H1 (cell line): ENCODE measurements around the gene SNRPB2. TPM values are rescaled to one million over a fixed set of nuclear protein-coding genes. Genes with fewer than 3 reads are reported as not detected.

Experiments used
- BCL11A ChIP-seq, 2 experiments: IDR thresholded peaks; one replicate each; pipeline ENCODE4 v1.6.1; 2011; ENCODE audit warnings: low read depth in 2 of 2, low read length in 2 of 2, mild to moderate bottlenecking in 2 of 2
- KDM5A ChIP-seq: fragments of 200-600 bp; IDR thresholded peaks from 2 replicates; pipeline ENCODE4 v1.7.1; 2012; ENCODE audit warnings: mild to moderate bottlenecking, low read length, inconsistent platforms, mixed read lengths
- SP2 ChIP-seq: IDR thresholded peaks from 2 replicates; pipeline ENCODE4 v1.6.1; 2012; ENCODE audit warnings: mild to moderate bottlenecking, low read length, inconsistent platforms
- ZNF274 ChIP-seq: IDR thresholded peaks from 2 replicates; pipeline ENCODE4 v1.7.0; 2012; ENCODE audit warnings: low read length, borderline replicate concordance; ENCODE audit errors: extremely low read depth
- polyA plus RNA-seq, 7 experiments: library from polyadenylated mRNA; depleted of rRNA in 3 of 7; stranded (reverse) in 5 of 7; unstranded in 2 of 7; fragments of >200 nt in 5 of 7; fragments of 200-250 nt in 2 of 7; gene quantifications; 1 replicate in 5 of 7; 2 replicates in 1 of 7; 4 replicates in 1 of 7; pipeline versions ENCODE4 v1.2.1 to v1.2.3, GENCODE V29; 2011 to 2013; ENCODE audit warnings: missing spikeins in 2 of 7, mixed read lengths in 2 of 7
- total RNA-seq: library from RNA; stranded (reverse); fragmentation: NEBNext Ultra II Directional; extraction: Animal tissue kit (Norgen Biotek cat#: 25700); gene quantifications from 2 replicates; pipeline ENCODE4 v1.2.1, GENCODE V29; 2021

Gene SNRPB2
- total and polyA plus RNA-seq, 2 of the 8 experiments (the other 6 are each of a cell fraction or from before 2014, with no cell fraction given), result 49.4 to 102 TPM

DNA sequence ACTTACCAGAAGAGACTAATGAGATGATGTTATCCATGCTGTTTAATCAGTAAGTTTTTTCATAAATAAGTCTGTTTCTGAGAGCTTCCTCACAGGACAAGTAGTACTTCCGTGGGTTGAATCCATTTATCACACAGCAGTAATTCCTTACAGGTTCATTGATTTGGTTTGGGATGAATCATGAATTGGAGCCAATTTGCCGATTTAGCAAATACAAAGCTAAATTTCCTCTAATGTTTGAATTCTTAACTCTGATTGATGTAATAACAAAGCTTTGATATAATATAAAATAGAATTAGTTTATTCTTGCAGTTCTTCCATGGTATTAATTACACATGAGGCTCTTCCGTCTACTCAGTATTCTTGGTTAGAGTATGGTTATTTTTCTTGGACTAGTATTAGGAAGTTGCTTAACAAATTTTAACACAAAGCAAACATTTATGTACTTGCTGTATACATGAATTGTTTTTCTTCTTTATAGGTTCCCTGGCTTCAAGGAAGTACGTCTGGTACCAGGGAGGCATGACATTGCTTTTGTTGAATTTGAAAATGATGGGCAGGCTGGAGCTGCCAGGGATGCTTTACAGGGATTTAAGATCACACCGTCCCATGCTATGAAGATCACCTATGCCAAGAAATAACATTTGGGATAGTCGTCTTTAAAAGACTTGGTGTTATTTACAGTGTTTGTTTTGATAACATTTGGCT is 10.7 kb downstream of the SNRPB2 start (continued):
- TF ChIP-seq BCL11A (IDR thresholded peaks at IDR 0.05; ENCODE audit: low read depth in 2 of 2, low read length in 2 of 2), result no peak
- no peak for TF ChIP-seq KDM5A
- no peak for TF ChIP-seq ZNF274
- TF ChIP-seq SP2, result no peak
